HG02588 (cell line): ENCODE results near the gene STON1.
"Not testable (repeated sequence)": the region's sequence is repeated elsewhere in the genome, so short reads cannot be mapped to it uniquely, and the experiment has no call there.

Experiments
- ATAC-seq: cut with Tn5 transposase; IDR thresholded peaks from one replicate; pipeline ENCODE4 v1.9.1; 2021; ENCODE audit warnings: mild to moderate bottlenecking, moderate library complexity; ENCODE audit not compliant: unreplicated experiment

STON1 gene

DNA sequence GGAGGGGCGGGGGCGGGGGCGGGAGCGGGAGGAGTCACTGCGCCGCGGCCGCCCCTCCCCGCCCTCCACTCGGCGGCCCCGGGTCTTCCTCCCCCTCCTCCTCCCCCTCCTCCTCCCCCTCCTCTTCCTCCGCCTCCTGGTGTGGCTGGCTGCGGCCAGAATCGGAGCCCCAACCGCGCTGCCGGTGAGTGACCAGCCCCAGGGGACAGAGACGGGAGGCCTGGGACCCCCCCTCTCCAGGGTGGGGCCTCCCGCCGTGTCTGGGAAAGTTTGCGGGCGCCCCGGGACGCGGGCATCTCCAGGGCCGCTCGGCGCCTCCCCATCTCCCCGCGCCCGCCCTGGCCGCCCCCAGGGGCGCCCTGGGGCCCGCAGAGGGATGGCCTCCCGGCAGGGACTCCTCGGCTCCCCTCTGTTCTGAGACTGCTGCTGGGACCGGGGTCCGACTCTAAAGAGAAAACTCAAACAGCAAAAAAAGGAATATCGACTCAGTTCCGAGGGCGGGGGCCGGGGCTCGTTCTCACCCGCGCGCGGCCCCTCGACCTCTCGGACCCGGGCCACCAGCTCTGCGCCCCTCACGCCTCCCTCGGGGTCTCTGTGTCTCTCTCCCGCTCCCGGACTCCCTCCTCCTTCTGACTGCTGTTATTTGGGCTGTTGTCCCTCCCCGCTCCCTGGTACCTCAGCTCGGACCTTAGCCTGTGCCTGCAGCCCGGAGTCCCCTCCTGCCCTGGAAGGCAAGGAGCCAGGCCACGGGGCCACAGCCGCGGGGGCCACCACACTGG is at the start of gene STON1:
Gene STON1, plus strand, starts transcription at position 122 of the 779 bp plus-strand sequence. CDS start 50,480 bp downstream, outside the sequence.
- no peak for ATAC-seq

DNA sequence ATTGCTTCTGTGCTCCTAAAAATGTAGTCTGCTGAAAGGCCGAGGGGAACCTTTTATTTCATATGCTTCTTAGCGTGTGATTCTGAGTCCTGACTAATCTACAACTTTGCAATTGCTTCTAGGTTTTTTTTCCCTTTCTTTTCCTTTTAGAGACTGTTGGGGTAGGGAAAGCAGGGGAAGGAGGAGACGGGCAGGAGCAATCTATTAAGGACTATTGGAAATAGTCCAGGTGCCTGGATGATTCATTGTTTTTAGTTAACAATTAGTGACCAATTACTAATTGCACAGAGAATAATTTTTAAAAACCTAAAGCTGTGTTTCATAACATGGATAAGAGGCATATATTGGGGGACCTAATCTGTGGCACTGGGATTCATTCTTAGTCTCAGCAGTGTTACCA is 49.4 kb upstream of the STON1 start:
- no peak for ATAC-seq

DNA sequence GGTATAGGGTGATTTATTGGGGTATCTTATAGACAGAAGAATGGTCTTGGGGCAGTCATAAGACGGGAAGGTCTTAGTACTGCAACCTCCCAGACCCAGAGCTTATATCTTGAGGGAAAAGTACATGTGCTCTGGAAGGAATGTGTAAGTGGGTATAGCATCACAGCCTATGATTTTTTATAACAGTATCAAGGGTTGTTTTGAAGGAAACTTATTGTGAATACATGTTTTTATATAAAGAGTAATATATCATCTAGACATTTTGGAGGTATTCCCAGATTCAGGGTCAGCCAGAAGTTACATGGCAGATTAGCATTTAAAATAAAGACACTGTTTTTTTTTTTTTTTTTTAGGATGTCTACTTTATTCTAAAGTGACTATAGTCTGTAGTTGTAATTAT is 47.6 kb upstream of the STON1 start:
- ATAC-seq: no peak

GRCh38 chr2:48482769-48483168 is 47.2 kb upstream of the STON1 start:
- no peak for ATAC-seq

- no peak for ATAC-seq
Observed at GRCh38 chr2:48483506-48483905, 46.4 kb upstream of the STON1 start.

GRCh38 chr2:48483916-48484315 is 46.0 kb upstream of the STON1 start:
- ATAC-seq: no peak

DNA sequence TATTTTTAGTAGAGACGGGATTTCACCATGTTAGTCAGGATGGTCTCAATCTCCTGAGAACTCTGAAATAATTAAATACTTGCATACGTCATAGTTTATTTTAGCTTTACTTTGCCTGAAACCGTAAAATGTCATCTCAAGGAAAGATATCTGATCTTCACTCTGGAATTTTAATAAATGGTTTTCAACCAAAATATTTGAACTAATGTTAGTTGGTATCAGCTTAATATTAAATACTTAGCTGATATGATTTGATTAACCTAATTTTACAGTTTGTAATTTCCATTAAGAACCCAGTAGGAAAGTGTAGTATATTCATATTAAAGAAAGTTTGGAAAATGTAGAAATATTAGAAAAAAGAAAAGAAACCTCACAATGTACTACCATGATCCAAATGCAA is 41.4 kb upstream of the STON1 start:
- ATAC-seq: no peak

DNA sequence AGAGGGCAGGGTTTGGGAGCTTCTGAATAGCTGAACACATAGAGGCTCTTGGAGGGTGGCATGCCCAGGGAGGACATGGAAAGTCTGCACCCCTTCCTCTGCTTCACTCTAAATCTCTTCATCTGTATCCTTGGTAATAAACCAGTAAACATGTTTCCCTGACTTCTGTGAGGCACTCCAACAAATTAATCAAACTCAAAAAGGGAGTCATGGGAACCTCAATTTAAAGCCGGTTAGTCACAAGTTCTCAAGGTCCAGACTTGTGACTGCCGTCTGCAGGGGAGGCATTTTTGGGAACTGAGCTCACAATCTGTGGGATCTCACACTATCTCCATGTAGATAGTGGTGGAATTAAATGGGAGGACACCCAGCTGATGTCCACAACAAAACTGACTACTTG is 33.1 kb upstream of the STON1 start:
- no peak for ATAC-seq

GRCh38 chr2:48504647-48505327 is 25.2 kb upstream of the STON1 start:
- no peak for ATAC-seq

- no peak for ATAC-seq
Observed at GRCh38 chr2:48507111-48507510, 22.8 kb upstream of the STON1 start.

GRCh38 chr2:48508461-48509124 is 21.4 kb upstream of the STON1 start:
- ATAC-seq: no peak

GRCh38 chr2:48510329-48510728 is 19.6 kb upstream of the STON1 start:
- no peak for ATAC-seq

GRCh38 chr2:48511849-48512470 is 18.0 kb upstream of the STON1 start:
- no peak for ATAC-seq

- ATAC-seq: no peak
Observed at GRCh38 chr2:48512571-48512970, 17.4 kb upstream of the STON1 start.

- no peak for ATAC-seq
Observed at GRCh38 chr2:48514348-48515003, 15.5 kb upstream of the STON1 start.

- ATAC-seq: no peak
Observed at GRCh38 chr2:48515513-48515985, 14.4 kb upstream of the STON1 start.

DNA sequence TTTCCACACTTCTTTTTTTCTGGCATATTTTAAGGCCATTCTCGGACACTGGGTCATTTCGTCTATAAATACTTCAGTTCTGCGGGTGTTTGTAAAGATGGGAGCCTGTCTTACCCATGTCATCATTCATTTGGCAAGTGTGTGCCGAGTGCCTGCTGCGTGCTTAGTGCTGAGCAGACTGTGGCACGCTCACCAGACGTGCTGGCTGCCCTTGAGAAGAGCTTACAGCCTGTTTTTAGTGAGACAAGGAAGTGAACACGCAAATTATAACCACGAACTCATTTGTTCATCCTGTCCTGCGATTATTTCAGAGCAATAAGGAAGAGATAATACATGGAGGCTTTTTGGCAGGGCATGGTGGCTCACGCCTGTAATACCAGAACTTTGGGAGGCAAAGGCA is 10.4 kb upstream of the STON1 start:
- ATAC-seq: no peak

- not testable (repeated sequence) for ATAC-seq
Observed at GRCh38 chr2:48524756-48525155, 5.2 kb upstream of the STON1 start.

DNA sequence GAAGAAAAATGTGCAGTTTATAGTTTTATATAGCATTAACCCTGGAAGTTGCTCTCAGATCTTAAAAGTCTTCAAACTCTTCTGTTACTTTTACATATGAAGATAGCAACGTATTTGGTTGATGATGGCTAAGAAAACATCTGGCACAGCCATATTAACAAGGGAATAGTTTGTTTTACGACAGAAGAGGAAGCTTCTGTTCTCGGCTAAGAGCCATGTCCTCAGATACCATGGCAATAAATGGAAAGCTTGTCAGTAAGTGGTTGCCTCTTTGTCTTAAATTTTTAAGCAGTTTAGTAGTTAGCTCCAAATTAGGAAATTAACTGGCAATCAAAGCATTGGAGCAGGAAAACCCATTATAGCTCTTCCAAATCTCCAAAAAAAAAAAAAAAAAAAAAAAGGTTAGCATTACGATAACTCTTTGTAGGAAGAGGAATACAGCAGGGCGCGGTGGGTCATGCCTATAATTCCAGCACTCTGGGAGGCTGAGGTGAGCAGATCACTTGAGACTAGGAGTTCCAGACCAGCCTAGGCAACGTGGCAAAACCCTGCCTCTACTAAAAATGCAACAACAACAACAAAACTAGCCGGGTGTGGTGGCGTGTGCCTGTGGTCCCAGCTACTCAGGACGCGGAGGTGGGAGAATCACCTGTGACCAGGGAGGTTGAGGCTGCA is 4.5 kb upstream of the STON1 start:
- no peak for ATAC-seq

DNA sequence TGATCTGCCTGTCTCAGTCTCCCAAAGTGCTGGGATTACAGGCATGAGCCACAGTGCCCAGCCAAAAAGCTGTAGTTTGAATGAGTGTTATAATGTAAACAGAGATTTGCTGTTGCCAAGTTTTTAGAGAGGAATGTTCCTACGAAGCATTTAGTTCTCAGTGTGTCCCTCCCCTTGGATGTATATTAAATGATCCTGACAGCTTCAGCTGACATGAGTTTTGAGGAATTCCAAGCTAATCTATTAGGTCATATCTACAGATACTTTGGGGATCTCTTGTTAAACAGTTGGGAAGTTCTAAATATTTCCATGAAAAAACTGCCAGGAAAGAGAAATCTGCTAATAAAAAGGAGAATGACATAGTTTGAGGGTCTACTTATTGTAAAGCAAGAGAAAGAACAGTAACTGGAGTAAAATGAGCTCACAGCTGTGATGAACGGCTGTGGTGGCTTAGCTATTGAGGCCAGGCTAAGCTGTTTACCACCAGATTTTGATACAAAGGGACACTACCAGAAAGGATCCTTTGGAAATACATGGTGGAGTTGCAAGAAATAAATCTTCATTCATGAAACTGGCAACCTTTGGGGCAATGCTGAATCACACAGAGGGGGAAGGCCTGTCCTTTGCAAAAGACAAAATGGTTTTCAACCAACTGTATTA is 2.6 kb upstream of the STON1 start:
- ATAC-seq: no peak
